H1 (cell line): ENCODE results near the gene RNF44. TPM values are rescaled to one million over a fixed set of nuclear protein-coding genes. Genes with fewer than 3 reads are reported as not detected.

Source experiments
- CTCF ChIA-PET: fragments of 300-600 bp; sonication (Branson Sonifier 250); formaldehyde crosslinking; loops from one replicate; lab custom pipeline; 2021; ENCODE audit not compliant: partially characterized antibody; lab: Charles Lee
- POLR2A ChIA-PET: fragments of 300-600 bp; sonication (Branson Sonifier 250); formaldehyde crosslinking; loops from one replicate; lab custom pipeline; 2021; ENCODE audit warnings: inconsistent platforms; ENCODE audit not compliant: partially characterized antibody; lab: Charles Lee
- DNase-seq, 2 experiments: peaks; one replicate each; pipeline versions ENCODE4 v3.0.0 to v3.0.0-alpha.2; 2010 to 2022; ENCODE audit warnings: low spot score in 2 of 2, low read depth in 1 of 2, mixed read lengths in 1 of 2
- FAIRE-seq: peaks from 2 replicates; lab custom pipeline; 2011; peaks lifted over from hg19 to GRCh38; lab: Jason Lieb, UNC
- H2AFZ ChIP-seq: 2 replicates; pipeline ENCODE4 v1.8.1; 2012; ENCODE audit warnings: low read length, inconsistent platforms
- H2AK5ac ChIP-seq: 2 replicates; pipeline ENCODE4 v1.6.1; 2013; ENCODE audit warnings: low read depth, low read length
- H2BK120ac ChIP-seq: replicated peaks from 2 replicates; pipeline ENCODE3; 2013; ENCODE audit warnings: low read depth, low read length, inconsistent platforms
- H2BK12ac ChIP-seq: 2 replicates; pipeline ENCODE4 v1.6.1; 2013; ENCODE audit warnings: low read depth, low read length
- H2BK15ac ChIP-seq: 2 replicates; pipeline ENCODE4 v1.6.1; 2013; ENCODE audit warnings: low read length
- H2BK20ac ChIP-seq: 2 replicates; pipeline ENCODE4 v1.6.1; 2013; ENCODE audit warnings: low read length
- H2BK5ac ChIP-seq: 2 replicates; pipeline ENCODE4 v1.6.1; 2013; ENCODE audit warnings: low read depth, low read length
- H3K14ac ChIP-seq: 2 replicates; pipeline ENCODE4 v1.6.1; 2013; ENCODE audit warnings: inconsistent platforms; ENCODE audit not compliant: insufficient read length
- H3K18ac ChIP-seq: 2 replicates; pipeline ENCODE4 v1.6.1; 2013; ENCODE audit warnings: low read length; ENCODE audit errors: extremely low read depth
- H3K23ac ChIP-seq: 2 replicates; pipeline ENCODE4 v1.6.1; 2013; ENCODE audit warnings: inconsistent platforms; ENCODE audit not compliant: insufficient read length
- H3K23me2 ChIP-seq: 2 replicates; pipeline ENCODE4 v1.6.1; 2013; ENCODE audit warnings: low read depth, low read length
- H3K27ac ChIP-seq: 2 replicates; pipeline ENCODE4 v1.6.1; 2011; ENCODE audit warnings: low read depth, low read length, inconsistent platforms
- H3K27me3 ChIP-seq, 4 experiments: replicated peaks in 1 of 4; 1 replicate in 1 of 4; 2 replicates in 3 of 4; pipeline versions ENCODE4 v1.6.1 to v1.8.1; 2011 to 2013; ENCODE audit warnings: low read length in 3 of 4, mild to moderate bottlenecking in 3 of 4, inconsistent platforms in 2 of 4, mixed read lengths in 2 of 4, moderate library complexity in 1 of 4; ENCODE audit not compliant: control insufficient read depth in 3 of 4, insufficient read depth in 3 of 4; ENCODE audit errors: extremely low read depth in 1 of 4
- H3K36me3 ChIP-seq, 4 experiments: 2 replicates each; pipeline versions ENCODE4 v1.6.1 to v1.8.1; 2011 to 2013; ENCODE audit warnings: mild to moderate bottlenecking in 4 of 4, low read length in 3 of 4, moderate library complexity in 2 of 4, control low read depth in 1 of 4, inconsistent platforms in 1 of 4; ENCODE audit not compliant: insufficient read depth in 4 of 4, control insufficient read depth in 2 of 4
- H3K4ac ChIP-seq: replicated peaks from 2 replicates; pipeline ENCODE3; 2013; ENCODE audit warnings: low read length, low read depth, mixed read lengths, inconsistent platforms; ENCODE audit not compliant: insufficient read length
- H3K4me1 ChIP-seq, 4 experiments: replicated peaks in 1 of 4; 1 replicate in 1 of 4; 2 replicates in 3 of 4; pipeline versions ENCODE4 v1.6.1 to v1.8.1; 2011 to 2013; ENCODE audit warnings: low read length in 3 of 4, inconsistent platforms in 2 of 4, mixed read lengths in 1 of 4; ENCODE audit not compliant: insufficient read depth in 4 of 4, control insufficient read depth in 3 of 4
- H3K4me2 ChIP-seq, 2 experiments: 2 replicates each; pipeline versions ENCODE4 v1.6.1 to v1.8.1; 2011 to 2013; ENCODE audit warnings: low read depth in 2 of 2, low read length in 2 of 2, control low read depth in 1 of 2, inconsistent platforms in 1 of 2, mild to moderate bottlenecking in 1 of 2; ENCODE audit not compliant: insufficient read depth in 1 of 2
- H3K4me3 ChIP-seq, 4 experiments: fragments of 200-600, 300-600 bp in 1 of 4; sonication (generic), shearing (Covaris generic), sonication (Bioruptor Twin) in 1 of 4; 2 replicates each; pipeline versions ENCODE4 v1.5.1 to v1.8.1; 2011 to 2016; ENCODE audit warnings: low read length in 4 of 4, low read depth in 3 of 4, control low read depth in 2 of 4, inconsistent platforms in 2 of 4, mild to moderate bottlenecking in 2 of 4, mixed read lengths in 1 of 4, moderate library complexity in 1 of 4; ENCODE audit not compliant: insufficient read depth in 2 of 4; ENCODE audit errors: extremely low read depth in 1 of 4
- H3K56ac ChIP-seq: replicated peaks from 2 replicates; pipeline ENCODE3; 2013; ENCODE audit warnings: low read depth, mild to moderate bottlenecking, mixed read lengths, low read length, inconsistent platforms; ENCODE audit not compliant: insufficient read length
- H3K79me1 ChIP-seq: 2 replicates; pipeline ENCODE4 v1.6.1; 2013; ENCODE audit warnings: low read depth, low read length, control low read depth
- H3K79me2 ChIP-seq, 2 experiments: 2 replicates each; pipeline versions ENCODE4 v1.6.1 to v1.8.1; 2012 to 2013; ENCODE audit warnings: low read length in 2 of 2, mild to moderate bottlenecking in 2 of 2, inconsistent platforms in 1 of 2; ENCODE audit not compliant: insufficient read depth in 2 of 2, control insufficient read depth in 1 of 2
- H3K9ac ChIP-seq, 4 experiments: replicated peaks in 1 of 4; 1 replicate in 1 of 4; 2 replicates in 3 of 4; pipeline versions ENCODE4 v1.6.1 to v1.8.1; 2011 to 2013; ENCODE audit warnings: low read depth in 3 of 4, low read length in 3 of 4, control low read depth in 2 of 4, mild to moderate bottlenecking in 2 of 4, moderate library complexity in 2 of 4, inconsistent platforms in 1 of 4; ENCODE audit errors: extremely low read depth in 1 of 4
- H3K9me3 ChIP-seq, 2 experiments: 2 replicates each; pipeline versions ENCODE4 v1.6.1 to v1.8.1; 2012 to 2013; ENCODE audit warnings: mild to moderate bottlenecking in 2 of 2, moderate library complexity in 2 of 2, control low read depth in 1 of 2, inconsistent platforms in 1 of 2, low read depth in 1 of 2, low read length in 1 of 2, mixed read lengths in 1 of 2; ENCODE audit not compliant: insufficient read depth in 2 of 2
- H4K20me1 ChIP-seq, 2 experiments: replicated peaks in 1 of 2; 2 replicates each; pipeline versions ENCODE3 to v1.8.1; 2011 to 2013; ENCODE audit warnings: inconsistent platforms in 2 of 2, low read length in 2 of 2, mild to moderate bottlenecking in 1 of 2; ENCODE audit not compliant: insufficient read depth in 2 of 2, control insufficient read depth in 1 of 2
- H4K5ac ChIP-seq: 2 replicates; pipeline ENCODE4 v1.6.1; 2013; ENCODE audit warnings: low read length, low read depth, mixed read lengths, inconsistent platforms; ENCODE audit not compliant: insufficient read length
- H4K8ac ChIP-seq: 2 replicates; pipeline ENCODE4 v1.8.0; 2013; ENCODE audit warnings: mild to moderate bottlenecking, moderate library complexity, low read length, inconsistent platforms; ENCODE audit not compliant: insufficient read depth; ENCODE audit errors: extremely low read depth
- H4K91ac ChIP-seq: replicated peaks from 2 replicates; pipeline ENCODE3; 2013; ENCODE audit warnings: low read length, mixed read lengths, inconsistent platforms; ENCODE audit not compliant: insufficient read length
- ASH2L ChIP-seq: fragments of 200-600, 300-600 bp; sonication (generic); IDR thresholded peaks from one replicate; pipeline ENCODE4 v1.7.1; 2017; ENCODE audit warnings: low read length
- EP300 ChIP-seq, 2 experiments: IDR thresholded peaks; 1 replicate in 1 of 2; 2 replicates in 1 of 2; pipeline ENCODE4 v1.6.1; 2011 to 2012; ENCODE audit warnings: low read depth in 2 of 2, low read length in 2 of 2, mild to moderate bottlenecking in 2 of 2, borderline replicate concordance in 1 of 2, inconsistent platforms in 1 of 2, moderate library complexity in 1 of 2
- HDAC6 ChIP-seq: IDR thresholded peaks from one replicate; pipeline ENCODE4 v1.7.1; 2012; ENCODE audit warnings: low read depth, mild to moderate bottlenecking, inconsistent platforms, low read length, moderate library complexity
- KDM1A ChIP-seq: fragments of 200-600, 300-600 bp; sonication (generic); IDR thresholded peaks from 2 replicates; pipeline ENCODE4 v1.7.1; 2016; ENCODE audit warnings: mild to moderate bottlenecking, low read length, borderline replicate concordance
- SRF ChIP-seq: IDR thresholded peaks from 2 replicates; pipeline ENCODE4 v1.6.1; 2011; ENCODE audit warnings: mild to moderate bottlenecking, low read depth, low read length, moderate library complexity
- TAF7 ChIP-seq: optimal IDR thresholded peaks from 2 replicates; pipeline ENCODE3; 2011; ENCODE audit warnings: low read depth, mild to moderate bottlenecking, inconsistent platforms, low read length, moderate library complexity, borderline replicate concordance
- ZNF274 ChIP-seq: IDR thresholded peaks from 2 replicates; pipeline ENCODE4 v1.7.0; 2012; ENCODE audit warnings: low read length, borderline replicate concordance; ENCODE audit errors: extremely low read depth
- WGBS, 2 experiments: shearing (Covaris generic) in 1 of 2; methylation state at CpG; one replicate each; pipeline versions ENCODE4 v1.1.6 to v1.1.7; 2013 to 2015; ENCODE audit warnings: low lambda C conversion rate in 2 of 2, mixed read lengths in 2 of 2, inconsistent platforms in 1 of 2, low coverage in 1 of 2, missing lambda C conversion rate in 1 of 2; ENCODE audit not compliant: insufficient replicate concordance in 2 of 2, insufficient coverage in 1 of 2, insufficient read length in 1 of 2; ENCODE audit errors: extremely low coverage in 1 of 2, missing lambda C conversion rate in 1 of 2; 5-methylcytosine and 5-hydroxymethylcytosine counted together
- polyA plus RNA-seq, 7 experiments: library from polyadenylated mRNA; depleted of rRNA in 3 of 7; stranded (reverse) in 5 of 7; unstranded in 2 of 7; fragments of >200 nt in 5 of 7; fragments of 200-250 nt in 2 of 7; gene quantifications; 1 replicate in 5 of 7; 2 replicates in 1 of 7; 4 replicates in 1 of 7; pipeline versions ENCODE4 v1.2.1 to v1.2.3, GENCODE V29; 2011 to 2013; ENCODE audit warnings: missing spikeins in 2 of 7, mixed read lengths in 2 of 7
- total RNA-seq: library from RNA; stranded (reverse); fragmentation: NEBNext Ultra II Directional; extraction: Animal tissue kit (Norgen Biotek cat#: 25700); gene quantifications from 2 replicates; pipeline ENCODE4 v1.2.1, GENCODE V29; 2021
- TF ChIP-seq, protein P1 (sequence below): IDR thresholded peaks from 2 replicates; pipeline ENCODE4 v1.6.1; 2012; ENCODE audit warnings: inconsistent platforms
- TF ChIP-seq, protein P2 (sequence below): IDR thresholded peaks from 2 replicates; pipeline ENCODE4 v1.6.1; 2011; ENCODE audit warnings: low read length, improper control_type of control experiment

RNF44 gene
- total and polyA plus RNA-seq, 2 of the 8 experiments (the other 6 are each of a cell fraction or from before 2014, with no cell fraction given): 54.7 to 164 TPM

DNA sequence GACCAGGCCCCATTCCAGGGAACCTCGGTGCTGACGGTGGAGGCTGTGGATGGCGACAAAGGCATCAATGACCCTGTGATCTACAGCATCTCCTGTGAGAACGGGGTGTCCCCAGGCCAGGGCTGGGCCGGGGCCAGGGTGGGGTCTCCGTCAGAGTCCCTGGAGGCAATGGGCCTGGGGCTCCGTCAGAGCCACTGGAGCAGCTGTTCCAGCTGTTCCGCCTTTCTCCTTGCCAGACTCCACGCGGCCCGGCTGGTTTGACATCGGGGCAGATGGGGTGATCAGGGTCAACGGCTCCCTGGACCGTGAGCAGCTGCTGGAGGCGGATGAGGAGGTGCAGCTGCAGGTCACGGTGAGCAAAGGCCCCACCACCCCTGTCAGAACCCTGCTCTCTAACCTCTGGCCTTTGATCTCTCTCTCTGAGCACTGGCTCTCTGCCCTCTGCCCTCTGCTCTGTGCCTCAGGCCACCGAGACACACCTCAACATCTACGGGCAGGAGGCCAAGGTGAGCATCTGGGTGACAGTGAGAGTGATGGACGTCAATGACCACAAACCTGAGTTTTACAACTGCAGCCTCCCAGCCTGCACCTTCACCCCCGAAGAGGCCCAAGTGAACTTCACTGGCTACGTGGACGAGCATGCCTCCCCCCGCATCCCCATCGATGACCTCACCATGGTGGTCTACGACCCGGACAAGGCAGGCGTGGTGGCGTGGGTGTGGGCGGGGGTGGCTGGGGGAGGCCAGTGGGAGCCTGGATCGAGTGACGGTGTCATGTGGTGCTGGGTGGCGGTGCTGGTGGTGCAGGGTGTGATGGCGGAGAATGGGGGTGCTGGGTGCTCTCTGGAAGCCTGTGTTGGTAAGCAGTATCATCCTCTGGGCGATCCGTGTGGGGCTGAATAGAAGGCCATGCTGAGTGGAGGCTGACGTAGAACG lies 38.6 kb upstream of the RNF44 start:
- no peaks in the 10 kb centered on the region for H4K20me1 ChIP-seq
- no peak for DNase-seq
- H3K23me2 ChIP-seq: no peaks in the 10 kb centered on the region
- no peak overlapping the region for H2BK15ac ChIP-seq
- ChIA-PET CTCF (interaction anchor here (0.6 to 3.5 kb wide), 10 partner anchors 8 to 164 kb away, joined by 3 to 18 read pairs (median 3); no protein-coding TSS in a partner anchor), POLR2A (interaction anchor here (1.2 kb wide), 1 partner anchor 55 kb away, joined by 3 read pairs; the partner anchor contains the start of genes EIF4E1B and SNCB)
- no peak overlapping the region for H2BK5ac ChIP-seq
- H2BK20ac ChIP-seq: no peak overlapping the region
- peak overlapping the region; percentile 11; the same call in 1 of the 2 replicates for H4K8ac ChIP-seq
- no peak overlapping the region for H3K14ac ChIP-seq
- no peak overlapping the region for H3K27ac ChIP-seq
- no peak overlapping the region for H3K23ac ChIP-seq
- no peak overlapping the region for H2AFZ ChIP-seq
- H3K4me1 ChIP-seq: peaks cover 0 to 2% (median under 1%) of the 10 kb centered on the region in 4 experiments; a peak in 1 of 7 replicates
- no peak overlapping the region for H3K18ac ChIP-seq
- no peaks in the 10 kb centered on the region for H3K9me3 ChIP-seq
- H3K9ac ChIP-seq: no peak overlapping the region
- no peak overlapping the region for H3K56ac ChIP-seq
- no peak overlapping the region for H2AK5ac ChIP-seq
- H3K79me2 ChIP-seq: no peaks in the 10 kb centered on the region
- H2BK120ac ChIP-seq: no peak overlapping the region
- H3K4me3 ChIP-seq: no peak overlapping the region
- no peak for FAIRE-seq
- WGBS, 2 experiments: 90% methylated on average over 30 of the region's 37 CpGs; no CpG with 5 or more reads in 1 of the 2 experiments
- no peaks in the 10 kb centered on the region for H3K36me3 ChIP-seq
- peaks cover 0 to 2% (median 0%) of the 10 kb centered on the region in 4 experiments; a peak in 2 of 7 replicates for H3K27me3 ChIP-seq
- no peak overlapping the region for H3K4me2 ChIP-seq
- H4K91ac ChIP-seq: no peak overlapping the region
- no peak overlapping the region for H2BK12ac ChIP-seq
- H3K79me1 ChIP-seq: no peaks in the 10 kb centered on the region
- no peak overlapping the region for H3K4ac ChIP-seq
- no peak overlapping the region for H4K5ac ChIP-seq
- TF ChIP-seq KDM1A (no peak), EP300 (IDR thresholded peaks at IDR 0.05; ENCODE audit: borderline replicate concordance in 1 of 2, low read depth in 2 of 2, low read length in 2 of 2) (no peak), ASH2L (no peak), TAF7 (no peak), ZNF274 (no peak), SRF (no peak), HDAC6 (no peak)
- TF ChIP-seq, protein P1, sequence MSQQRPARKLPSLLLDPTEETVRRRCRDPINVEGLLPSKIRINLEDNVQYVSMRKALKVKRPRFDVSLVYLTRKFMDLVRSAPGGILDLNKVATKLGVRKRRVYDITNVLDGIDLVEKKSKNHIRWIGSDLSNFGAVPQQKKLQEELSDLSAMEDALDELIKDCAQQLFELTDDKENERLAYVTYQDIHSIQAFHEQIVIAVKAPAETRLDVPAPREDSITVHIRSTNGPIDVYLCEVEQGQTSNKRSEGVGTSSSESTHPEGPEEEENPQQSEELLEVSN: no peak
- TF ChIP-seq, protein P2, sequence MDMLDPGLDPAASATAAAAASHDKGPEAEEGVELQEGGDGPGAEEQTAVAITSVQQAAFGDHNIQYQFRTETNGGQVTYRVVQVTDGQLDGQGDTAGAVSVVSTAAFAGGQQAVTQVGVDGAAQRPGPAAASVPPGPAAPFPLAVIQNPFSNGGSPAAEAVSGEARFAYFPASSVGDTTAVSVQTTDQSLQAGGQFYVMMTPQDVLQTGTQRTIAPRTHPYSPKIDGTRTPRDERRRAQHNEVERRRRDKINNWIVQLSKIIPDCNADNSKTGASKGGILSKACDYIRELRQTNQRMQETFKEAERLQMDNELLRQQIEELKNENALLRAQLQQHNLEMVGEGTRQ: no peak
